Heart right ventricle (tissue), 16 donors: ENCODE measurements around the gene ADGRD1. TPM values are rescaled to one million over a fixed set of nuclear protein-coding genes. Genes with fewer than 3 reads are reported as not detected.

Experiments
- ATAC-seq, 8 donors: fragments of 200-7000 bp; cut with Tn5 transposase; one replicate each; pipeline ENCODE4 v1.9.1; 2020; ENCODE audit warnings: mild to moderate bottlenecking in 8 of 8, moderate library complexity in 8 of 8, moderate number of reproducible peaks in 1 of 8
- DNase-seq, 2 donors: peaks; one replicate each; pipeline ENCODE4 v3.0.0-alpha.2; 2020
- H3K27ac ChIP-seq, 10 donors: fragments of 200-600 bp; sonication (generic) in 2 of 10; one replicate each; pipeline versions ENCODE4 v1.5.0 to v1.8.0; 2020 to 2022; ENCODE audit warnings: mild to moderate bottlenecking in 3 of 10
- H3K27me3 ChIP-seq, 7 donors: fragments of 200-600 bp; one replicate each; pipeline ENCODE4 v1.8.0; 2021 to 2022; ENCODE audit warnings: mild to moderate bottlenecking in 2 of 7
- H3K36me3 ChIP-seq, 9 donors: fragments of 200-600 bp; sonication (generic) in 1 of 9; one replicate each; pipeline versions ENCODE4 v1.5.0 to v1.8.0; 2020 to 2022; ENCODE audit warnings: mild to moderate bottlenecking in 2 of 9
- H3K4me1 ChIP-seq, 9 donors: fragments of 200-600 bp; sonication (generic) in 1 of 9; one replicate each; pipeline versions ENCODE4 v1.5.0 to v1.8.0; 2020 to 2022; ENCODE audit warnings: mild to moderate bottlenecking in 4 of 9
- H3K4me3 ChIP-seq, 10 donors: fragments of 200-600 bp; sonication (generic) in 2 of 10; one replicate each; pipeline versions ENCODE4 v1.5.0 to v1.8.0; 2020 to 2022; ENCODE audit warnings: mild to moderate bottlenecking in 7 of 10, moderate library complexity in 2 of 10
- H3K9me3 ChIP-seq, 11 donors: fragments of 200-600 bp in 10 of 11; sonication (generic) in 2 of 11; one replicate each; pipeline versions ENCODE4 v1.5.0 to v1.8.0; 2013 to 2022; ENCODE audit warnings: mild to moderate bottlenecking in 2 of 11, control low read depth in 1 of 11, moderate library complexity in 1 of 11
- CTCF ChIP-seq, 9 donors: fragments of 200-600 bp; sonication (generic) in 2 of 9; IDR thresholded peaks; one replicate each; pipeline versions ENCODE4 v1.5.0 to v1.8.0; 2021 to 2022; ENCODE audit warnings: antibody characterized with exemption in 9 of 9, mild to moderate bottlenecking in 5 of 9, moderate library complexity in 1 of 9
- WGBS, 2 donors: extraction: QIAGEN DNeasy Blood & Tissue Kit; methylation state at CpG; one replicate each; pipeline ENCODE4 v1.1.7; 2013; ENCODE audit warnings: inconsistent platforms in 1 of 2; 5-methylcytosine and 5-hydroxymethylcytosine counted together
- intact Hi-C, 10 donors: fragments of 100-400 bp; cut with DNase I; formaldehyde crosslinking; loops; one replicate each; pipeline versions ENCODE4 v1.11.1 to v1.14.2; 2022
- polyA plus RNA-seq, 2 donors: library from polyadenylated mRNA; stranded (reverse); fragments of 200-250 nt; gene quantifications; one replicate each; pipeline ENCODE4 v1.2.3, GENCODE V29; 2013
- total RNA-seq, 10 donors: library from RNA; stranded (reverse); fragmentation: NEBNext Ultra II Directional in 3 of 10; extraction: Animal tissue kit (Norgen Biotek cat#: 25700) in 3 of 10; gene quantifications; one replicate each; pipeline versions ENCODE4 v1.2.1 to v1.2.4, GENCODE V29; 2021 to 2023
- donor health status: Arrhythmogenic right ventricular cardiomyopathy.
- donor health status: ischemic (EF 13 %, LVEDD 7.1; RV severe dilation, severe dysfunction).
- donor health status: healthy with polysubstance abuse.
- donor health status: DM: no; HTN: yes; CAD: no.
- donor health status: DM: no; HTN: no; CAD: no.
- donor health status: ischemic (EF 25% LVEDD 6.9; RV normal size, moderate dysfunction).
- donor health status: ischemic (EF 25% LVEDD 5.7; RV mildly dilated, moderate dysfunction).
- donor health status: healthy.
- donor health status: DM: yes; HTN: yes; CAD: no.
- donor health status: Ischemic cardiomyopathy.
- donor health status: ischemic (EF 35%, LVEDD 5.7; RV mildly dilated, moderate dysfunction).
- donor health status: nonischemic (EF 11% LVEDD 7.7; RV severe dilation, severe dysfunction).
- donor health status: DM: yes; HTN: yes; CAD: no.
- donor health status: PGD.
- donor health status: ischemic (EF 29% LVEDD 5.4; RV normal size, mild dysfunction).
- donor health status: nonischemic (EF 23%, LVEDD 6.1; RV moderate dilation, normal function).

The ADGRD1 gene
- total and polyA plus RNA-seq, 12 donors = 16.8 to 157 (median 69.7) TPM

GRCh38 chr12:130988751-130989150 is 35.0 kb downstream of the ADGRD1 start:
- intact Hi-C loops = loop anchor here in 1 of 10 donors (2.0 kb wide), 1 partner anchor 66 kb away; no protein-coding TSS in a partner anchor
- WGBS, 2 donors = 67 to 71% methylated on average over 2 of the region's 2 CpGs
- peaks cover 0 to 41% (median 6%) of the 10 kb centered on the region in 9 donors for H3K36me3 ChIP-seq
- TF ChIP-seq CTCF (IDR thresholded peaks at IDR 0.05) = no peak
- peak in 3 of 8 donors; percentile 7 to 25 (median 12) for ATAC-seq
- no peak for DNase-seq
- H3K9me3 ChIP-seq = no peaks in the 10 kb centered on the region
- no peaks in the 10 kb centered on the region for H3K27me3 ChIP-seq
- peaks cover 0 to 4% (median 0%) of the 10 kb centered on the region in 9 donors for H3K4me1 ChIP-seq
- H3K27ac ChIP-seq = no peak overlapping the region
- H3K4me3 ChIP-seq = no peak overlapping the region

GRCh38 chr12:130989391-130989790 is 35.7 kb downstream of the ADGRD1 start:
- no peaks in the 10 kb centered on the region for H3K9me3 ChIP-seq

GRCh38 chr12:130990034-130990433 is 36.3 kb downstream of the ADGRD1 start:
- no peak overlapping the region for H3K4me3 ChIP-seq
- ATAC-seq (peak in 7 of 8 donors; percentile 43 to 86 (median 62)), DNase-seq (no peak)
- H3K27ac ChIP-seq = peak overlapping the region in 1 of 10 donors; percentile 30
- no peaks in the 10 kb centered on the region for H3K4me1 ChIP-seq
- H3K36me3 ChIP-seq = peaks cover 0 to 52% (median 12%) of the 10 kb centered on the region in 9 donors
- intact Hi-C loops = no loop called here
- no peaks in the 10 kb centered on the region for H3K27me3 ChIP-seq
- H3K9me3 ChIP-seq = no peaks in the 10 kb centered on the region
- WGBS, 2 donors = 77 to 82% methylated on average over 8 of the region's 8 CpGs
- TF ChIP-seq CTCF (IDR thresholded peaks at IDR 0.05) = no peak

More at GRCh38 chr12:130989391-130989790, 35.7 kb downstream of the ADGRD1 start:
- Histone ChIP-seq H3K36me3 (peaks cover 0 to 46% (median 12%) of the 10 kb centered on the region in 9 donors), H3K27ac (peak overlapping the region in 1 of 10 donors; percentile 30), H3K4me3 (no peak overlapping the region), H3K27me3 (no peaks in the 10 kb centered on the region), H3K4me1 (no peaks in the 10 kb centered on the region)
- no peak for TF ChIP-seq CTCF (IDR thresholded peaks at IDR 0.05)
- DNase-seq (no peak), ATAC-seq (peak in 3 of 8 donors; percentile 14 to 28 (median 24))
- intact Hi-C loops = loop anchor here in 1 of 10 donors (2.0 kb wide), 1 partner anchor 67 kb away; no protein-coding TSS in a partner anchor
- 93% methylated on average over 8 of the region's 8 CpGs for WGBS, 2 donors

GRCh38 chr12:130992448-130992847 is 38.7 kb downstream of the ADGRD1 start:
- no peaks in the 10 kb centered on the region for H3K4me1 ChIP-seq
- H3K27ac ChIP-seq = no peak overlapping the region
- H3K27me3 ChIP-seq = no peaks in the 10 kb centered on the region
- H3K4me3 ChIP-seq = no peak overlapping the region
- intact Hi-C loops = no loop called here
- H3K36me3 ChIP-seq = peaks cover 0 to 47% (median 12%) of the 10 kb centered on the region in 9 donors
- 81 to 82% methylated on average over 8 of the region's 8 CpGs for WGBS, 2 donors
- H3K9me3 ChIP-seq = no peaks in the 10 kb centered on the region
- no peak for DNase-seq
- no peak for ATAC-seq
- no peak for TF ChIP-seq CTCF (IDR thresholded peaks at IDR 0.05)
